Measurements from ENCODE around the gene TTYH3.
A peak's percentile ranks its signal among the peaks of the same experiment; 100 is the strongest.
"Not testable (repeated sequence)": the region's sequence is repeated elsewhere in the genome, so short reads cannot be mapped to it uniquely, and the experiment has no call there.

Gene TTYH3

GRCh38 chr7:2666588-2667250 lies 34.9 kb downstream of the TTYH3 start:
- DNase-seq = no peak

- no peak for DNase-seq
These were observed 36.1 kb downstream of the TTYH3 start for GRCh38 chr7:2667843-2668242.

GRCh38 chr7:2668401-2668800 lies 36.6 kb downstream of the TTYH3 start:
- DNase-seq = no peak

GRCh38 chr7:2670171-2670570 lies 38.4 kb downstream of the TTYH3 start:
- no peak for DNase-seq

GRCh38 chr7:2670720-2671391 lies 39.1 kb downstream of the TTYH3 start:
- DNase-seq = peak; percentile 76

- not testable (repeated sequence) for DNase-seq
These were observed 41.4 kb downstream of the TTYH3 start for GRCh38 chr7:2673214-2673613.

- DNase-seq = no peak
These were observed 42.1 kb downstream of the TTYH3 start for GRCh38 chr7:2673934-2674333.

GRCh38 chr7:2675256-2675764 lies 43.5 kb downstream of the TTYH3 start:
- DNase-seq = no peak

GRCh38 chr7:2676576-2676975 lies 44.8 kb downstream of the TTYH3 start:
- not testable (repeated sequence) for DNase-seq

GRCh38 chr7:2678454-2678853 lies 46.7 kb downstream of the TTYH3 start:
- DNase-seq = not testable (repeated sequence)

GRCh38 chr7:2679135-2680127 lies 47.6 kb downstream of the TTYH3 start:
- not testable (repeated sequence) for DNase-seq

- no peak for DNase-seq
These were observed 48.5 kb downstream of the TTYH3 start for GRCh38 chr7:2680256-2680655.

GRCh38 chr7:2680792-2681490 lies 49.2 kb downstream of the TTYH3 start:
- DNase-seq = peak; percentile 60

- DNase-seq = no peak
These were observed 50.4 kb downstream of the TTYH3 start for GRCh38 chr7:2681929-2682799.

GRCh38 chr7:2684501-2684900 lies 52.7 kb downstream of the TTYH3 start:
- DNase-seq = no peak

GRCh38 chr7:2686101-2686500 lies 54.3 kb downstream of the TTYH3 start:
- DNase-seq = no peak

GRCh38 chr7:2687338-2687869 lies 55.6 kb downstream of the TTYH3 start:
- no peak for DNase-seq

GRCh38 chr7:2687881-2688318 lies 56.1 kb downstream of the TTYH3 start, which contains the start of gene AMZ1:
TSS of gene AMZ1 (plus strand) at chr7:2688202. CDS start at chr7:2700452, 12,250 bp downstream.
- no peak for DNase-seq

- no peak for DNase-seq
These were observed 56.9 kb downstream of the TTYH3 start for GRCh38 chr7:2688409-2689342.

- no peak for DNase-seq
These were observed 57.6 kb downstream of the TTYH3 start for GRCh38 chr7:2689343-2689847.

All from stimulated activated CD4-positive, alpha-beta T cell treated with anti-CD3 and anti-CD28 coated beads, Interleukin-4, amount 100 ng/mL, for 1 hour (primary cell).